ENCODE measurements around the gene APBA2. TPM values are rescaled to one million over a fixed set of nuclear protein-coding genes. Genes with fewer than 3 reads are reported as not detected.

Gene APBA2
- total and polyA plus RNA-seq, 12 donors = 0.16 to 0.85 (median 0.46) TPM

- Histone ChIP-seq H3K9me3 (peaks cover 0 to 9% (median 0%) of the 10 kb centered on the region in 11 donors), H3K36me3 (no peaks in the 10 kb centered on the region), H3K4me1 (no peaks in the 10 kb centered on the region), H3K27ac (no peak overlapping the region), H3K27me3 (no peaks in the 10 kb centered on the region), H3K4me3 (no peak overlapping the region)
- ATAC-seq (no peak), DNase-seq (no peak)
- no peak for TF ChIP-seq CTCF (IDR thresholded peaks at IDR 0.05)
- intact Hi-C loops (cut with DNase I) = no loop called here
- WGBS, 2 donors = 72 to 82% methylated on average over 3 of the region's 3 CpGs
Observed at GRCh38 chr15:29034151-29034550, 148.4 kb downstream of the APBA2 start.

GRCh38 chr15:29034593-29035335 is 149.0 kb downstream of the APBA2 start:
- no peak overlapping the region for H3K27ac ChIP-seq
- 78 to 79% methylated on average over 4 of the region's 4 CpGs for WGBS, 2 donors
- no peak for TF ChIP-seq CTCF (IDR thresholded peaks at IDR 0.05)
- H3K36me3 ChIP-seq = no peaks in the 10 kb centered on the region
- no peaks in the 10 kb centered on the region for H3K4me1 ChIP-seq
- H3K4me3 ChIP-seq = no peak overlapping the region
- ATAC-seq = no peak
- DNase-seq = no peak
- intact Hi-C loops (cut with DNase I) = no loop called here
- peaks cover 0 to 9% (median 0%) of the 10 kb centered on the region in 11 donors for H3K9me3 ChIP-seq
- H3K27me3 ChIP-seq = no peaks in the 10 kb centered on the region

DNA sequence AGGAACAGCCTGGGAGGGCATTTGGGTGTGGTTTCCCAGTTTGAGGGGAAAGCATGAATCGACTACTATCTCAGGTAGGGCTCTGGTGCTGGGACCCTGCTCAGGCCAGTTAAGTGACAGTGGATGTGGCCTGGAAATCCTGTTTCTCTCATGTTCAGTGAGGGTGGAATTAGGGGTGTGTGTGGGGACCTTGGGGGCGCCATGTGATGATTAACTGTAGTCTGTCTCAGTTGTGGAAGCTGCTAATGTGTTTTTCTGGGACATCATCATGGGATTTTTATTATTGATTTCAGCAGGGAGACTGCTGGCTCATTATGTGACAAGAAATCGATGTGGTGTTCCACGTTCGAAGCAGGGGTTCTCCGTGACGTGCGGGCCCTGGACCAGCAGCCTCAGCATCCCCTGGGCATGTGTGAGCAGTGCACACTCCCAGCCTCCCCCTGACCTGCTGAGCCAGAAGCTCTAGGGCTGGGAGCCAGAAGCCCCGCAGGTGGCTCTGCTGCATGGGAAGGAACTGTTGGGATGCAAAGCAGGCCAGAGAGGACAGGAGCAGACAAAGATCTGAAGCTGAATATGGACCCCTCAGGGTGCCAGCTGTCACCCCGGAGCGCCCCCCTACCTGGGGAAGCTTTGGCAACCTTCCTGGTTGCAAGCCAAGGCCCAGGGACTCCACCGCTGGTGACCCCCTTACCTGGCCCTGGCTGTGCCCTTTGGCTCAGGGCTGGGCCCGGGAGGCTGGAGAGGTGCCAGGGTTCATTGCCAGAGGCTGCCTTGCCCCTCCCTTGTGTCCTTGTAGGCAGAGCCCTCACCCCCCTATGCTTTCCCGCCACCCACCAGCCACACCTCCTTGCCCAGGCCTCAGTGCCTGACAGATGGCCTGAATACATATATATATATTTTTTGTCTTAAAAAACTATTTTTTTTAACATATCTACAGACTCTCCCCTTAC is 149.8 kb downstream of the APBA2 start:
- no peak for TF ChIP-seq CTCF (IDR thresholded peaks at IDR 0.05)

DNA sequence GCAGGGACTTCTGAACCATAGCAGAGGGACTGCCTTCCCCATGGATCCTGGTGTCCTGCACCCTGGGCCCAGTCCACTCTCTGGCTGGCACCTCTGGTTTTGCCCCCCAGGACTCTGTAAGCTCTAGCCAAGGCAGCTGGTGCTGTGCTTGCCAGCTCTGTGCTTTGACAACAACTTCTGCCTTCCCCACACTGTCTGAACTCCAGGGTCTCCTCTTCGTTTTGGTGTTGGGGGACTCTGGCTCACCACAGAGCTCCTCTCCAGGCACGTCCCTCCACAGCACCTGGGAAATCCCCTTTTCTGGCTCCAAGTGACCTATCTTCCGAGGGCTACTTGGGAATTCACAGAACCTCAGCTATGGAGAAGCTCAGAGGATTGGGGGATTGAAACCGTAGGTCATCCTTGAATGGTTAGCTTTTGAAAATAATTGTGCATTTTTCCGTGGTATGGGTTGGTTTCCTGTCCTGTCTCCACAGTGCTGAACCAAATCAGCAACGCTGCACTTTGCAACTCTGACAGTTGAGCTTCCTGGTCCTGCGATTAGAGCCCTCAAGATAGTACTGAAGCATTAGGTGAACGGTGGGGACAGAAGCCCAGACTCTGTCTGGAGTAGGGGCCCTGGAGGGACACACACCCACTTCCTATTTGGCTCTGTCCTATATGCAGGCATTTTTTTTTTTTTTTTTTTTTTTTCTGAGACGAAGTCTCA is 152.4 kb downstream of the APBA2 start:
- WGBS, 2 donors = 45 to 48% methylated on average over 8 to 9 of the region's 9 CpGs
- ATAC-seq = no peak
- H3K27ac ChIP-seq = no peak overlapping the region
- no peaks in the 10 kb centered on the region for H3K36me3 ChIP-seq
- no peaks in the 10 kb centered on the region for H3K4me1 ChIP-seq
- intact Hi-C loops (cut with DNase I) = no loop called here
- H3K4me3 ChIP-seq = no peak overlapping the region
- no peak for TF ChIP-seq CTCF (IDR thresholded peaks at IDR 0.05)
- DNase-seq = no peak
- peaks cover 0 to 4% (median 0%) of the 10 kb centered on the region in 7 donors for H3K27me3 ChIP-seq
- no peaks in the 10 kb centered on the region for H3K9me3 ChIP-seq

More for the DNA sequence above, 149.8 kb downstream of the APBA2 start:
- Histone ChIP-seq H3K4me1 (no peaks in the 10 kb centered on the region), H3K4me3 (no peak overlapping the region), H3K36me3 (no peaks in the 10 kb centered on the region), H3K9me3 (peaks cover 0 to 9% (median 0%) of the 10 kb centered on the region in 11 donors), H3K27ac (no peak overlapping the region), H3K27me3 (no peaks in the 10 kb centered on the region)
- WGBS, 2 donors = 81% methylated on average over 14 of the region's 14 CpGs
- ATAC-seq (no peak), DNase-seq (no peak)
- intact Hi-C loops (cut with DNase I) = no loop called here

Data from heart right ventricle (tissue), 16 donors.